H9 (cell line): ENCODE results near the gene APBA2. TPM values are rescaled to one million over a fixed set of nuclear protein-coding genes. Genes with fewer than 3 reads are reported as not detected.

Experiments
- DNase-seq: peaks from one replicate; pipeline ENCODE4 v3.0.0-alpha.2; 2017
- H2AFZ ChIP-seq: one replicate; pipeline ENCODE4 v1.6.1; 2013; ENCODE audit warnings: mild to moderate bottlenecking, low read length, control low read depth, moderate library complexity
- H2AK5ac ChIP-seq: 2 replicates; pipeline ENCODE4 v1.6.1; 2013; ENCODE audit warnings: low read length, control low read depth, mixed read lengths; ENCODE audit not compliant: insufficient read length
- H2BK120ac ChIP-seq: one replicate; pipeline ENCODE4 v1.6.1; 2013; ENCODE audit warnings: low read depth, mild to moderate bottlenecking, low read length, control low read depth, inconsistent platforms; ENCODE audit not compliant: poor library complexity, severe bottlenecking
- H2BK12ac ChIP-seq: 2 replicates; pipeline ENCODE4 v1.6.1; 2013; ENCODE audit warnings: low read length, control low read depth, mixed read lengths, low read depth; ENCODE audit not compliant: insufficient read length
- H2BK15ac ChIP-seq: 2 replicates; pipeline ENCODE4 v1.6.1; 2013; ENCODE audit warnings: low read depth, low read length, control low read depth
- H2BK20ac ChIP-seq: one replicate; pipeline ENCODE4 v1.6.1; 2013; ENCODE audit warnings: low read depth, mild to moderate bottlenecking, low read length, control low read depth, inconsistent platforms; ENCODE audit not compliant: poor library complexity, severe bottlenecking
- H2BK5ac ChIP-seq: 2 replicates; pipeline ENCODE4 v1.6.1; 2013; ENCODE audit warnings: low read length, control low read depth, mixed read lengths; ENCODE audit not compliant: insufficient read length
- H3K14ac ChIP-seq: 2 replicates; pipeline ENCODE4 v1.6.1; 2013; ENCODE audit warnings: low read length, control low read depth; ENCODE audit not compliant: insufficient read depth
- H3K18ac ChIP-seq: 2 replicates; pipeline ENCODE4 v1.6.1; 2013; ENCODE audit warnings: low read depth, mild to moderate bottlenecking, mixed read lengths, low read length, control low read depth; ENCODE audit not compliant: insufficient read length
- H3K23ac ChIP-seq: 2 replicates; pipeline ENCODE4 v1.6.1; 2013; ENCODE audit warnings: low read length, control low read depth, mixed read lengths, low read depth; ENCODE audit not compliant: insufficient read length
- H3K23me2 ChIP-seq: 2 replicates; pipeline ENCODE4 v1.6.1; 2013; ENCODE audit warnings: low read depth, mild to moderate bottlenecking, mixed read lengths, low read length, control low read depth; ENCODE audit not compliant: insufficient read length, poor library complexity, severe bottlenecking
- H3K27ac ChIP-seq: 2 replicates; pipeline ENCODE4 v1.5.1; 2013; ENCODE audit warnings: low read length, control low read depth, mixed read lengths, low read depth; ENCODE audit not compliant: insufficient read length
- H3K27me3 ChIP-seq: 2 replicates; pipeline ENCODE4 v1.6.1; 2013; ENCODE audit warnings: low read length, control low read depth, inconsistent platforms; ENCODE audit not compliant: insufficient read depth
- H3K4ac ChIP-seq: 2 replicates; pipeline ENCODE4 v1.6.1; 2013; ENCODE audit warnings: low read depth, mild to moderate bottlenecking, control low read depth, inconsistent platforms, low read length, moderate library complexity
- H3K4me1 ChIP-seq: 2 replicates; pipeline ENCODE4 v1.6.1; 2013; ENCODE audit warnings: low read length, control low read depth, inconsistent platforms; ENCODE audit not compliant: insufficient read depth
- H3K4me2 ChIP-seq: 2 replicates; pipeline ENCODE4 v1.6.1; 2013; ENCODE audit warnings: low read length, control low read depth, mixed read lengths; ENCODE audit not compliant: insufficient read length, insufficient read depth
- H3K56ac ChIP-seq: 2 replicates; pipeline ENCODE4 v1.6.1; 2013; ENCODE audit warnings: low read depth, mild to moderate bottlenecking, mixed read lengths, low read length, control low read depth; ENCODE audit not compliant: insufficient read length
- H3K79me1 ChIP-seq: 2 replicates; pipeline ENCODE4 v1.6.1; 2013; ENCODE audit warnings: low read depth, mild to moderate bottlenecking, moderate library complexity, low read length, control low read depth, inconsistent platforms; ENCODE audit not compliant: insufficient read depth, poor library complexity, severe bottlenecking
- H3K79me2 ChIP-seq: 2 replicates; pipeline ENCODE4 v1.6.1; 2013; ENCODE audit warnings: low read length, control low read depth, inconsistent platforms; ENCODE audit not compliant: insufficient read depth
- H3K9ac ChIP-seq: 2 replicates; pipeline ENCODE4 v1.6.1; 2013; ENCODE audit warnings: low read length, control low read depth, mixed read lengths; ENCODE audit not compliant: insufficient read length; ENCODE audit errors: extremely low read depth
- H3K9me3 ChIP-seq: one replicate; pipeline ENCODE4 v1.6.1; 2013; ENCODE audit warnings: low read depth, low read length, inconsistent platforms; ENCODE audit not compliant: control insufficient read depth
- H3T11ph ChIP-seq: one replicate; pipeline ENCODE4 v1.6.1; 2013; ENCODE audit warnings: mild to moderate bottlenecking, low read length, control low read depth, inconsistent platforms
- H4K20me1 ChIP-seq: one replicate; pipeline ENCODE4 v1.6.1; 2013; ENCODE audit not compliant: control insufficient read depth, insufficient read length, insufficient read depth
- H4K5ac ChIP-seq: 2 replicates; pipeline ENCODE4 v1.6.1; 2013; ENCODE audit warnings: low read depth, mild to moderate bottlenecking, mixed read lengths, low read length, control low read depth; ENCODE audit not compliant: insufficient read length
- H4K8ac ChIP-seq: replicated peaks from 2 replicates; pipeline ENCODE4 v1.6.1; 2013; ENCODE audit warnings: low read length, control low read depth, mixed read lengths, low read depth; ENCODE audit not compliant: insufficient read length
- H4K91ac ChIP-seq: 2 replicates; pipeline ENCODE4 v1.6.1; 2013; ENCODE audit warnings: low read depth, mild to moderate bottlenecking, moderate library complexity, mixed read lengths, low read length, control low read depth; ENCODE audit not compliant: insufficient read length
- H3K27ac Mint-ChIP-seq, 3 experiments: 2 replicates in 2 of 3; 3 replicates in 1 of 3; pipeline ENCODE4 v1.8.0; 2020 to 2021; ENCODE audit warnings: mixed read lengths in 3 of 3, mild to moderate bottlenecking in 1 of 3, moderate library complexity in 1 of 3
- H3K27me3 Mint-ChIP-seq: 2 replicates; pipeline ENCODE4 v1.8.0; 2021; ENCODE audit warnings: low read depth, mild to moderate bottlenecking, moderate library complexity, mixed read lengths
- H3K36me3 Mint-ChIP-seq, 3 experiments: 2 replicates in 2 of 3; 3 replicates in 1 of 3; pipeline ENCODE4 v1.8.0; 2020 to 2021; ENCODE audit warnings: low read depth in 3 of 3, mixed read lengths in 3 of 3; ENCODE audit not compliant: insufficient read depth in 1 of 3
- H3K4me1 Mint-ChIP-seq, 2 experiments: 2 replicates each; pipeline ENCODE4 v1.8.0; 2020; ENCODE audit warnings: mixed read lengths in 2 of 2
- H3K4me3 Mint-ChIP-seq, 2 experiments: 2 replicates in 1 of 2; 3 replicates in 1 of 2; pipeline ENCODE4 v1.8.0; 2020 to 2021; ENCODE audit warnings: mild to moderate bottlenecking in 2 of 2, mixed read lengths in 2 of 2, moderate library complexity in 1 of 2
- H3K9me3 Mint-ChIP-seq, 2 experiments: 2 replicates in 1 of 2; 3 replicates in 1 of 2; pipeline ENCODE4 v1.8.0; 2020; ENCODE audit warnings: mild to moderate bottlenecking in 2 of 2, mixed read lengths in 2 of 2, moderate library complexity in 1 of 2
- CTCF ChIP-seq: fragments of 200-600 bp; sonication (generic); conservative IDR thresholded peaks from 3 replicates; pipeline ENCODE4 v1.8.0; 2021; ENCODE audit warnings: antibody characterized with exemption, mild to moderate bottlenecking
- WGBS: extraction: QIAGEN DNeasy Blood & Tissue Kit; methylation state at CpG from one replicate; pipeline ENCODE4 v1.1.7; 2013; ENCODE audit warnings: missing lambda C conversion rate, low lambda C conversion rate, mixed read lengths; ENCODE audit not compliant: insufficient read length; ENCODE audit errors: extremely low coverage; 5-methylcytosine and 5-hydroxymethylcytosine counted together
- total RNA-seq: library from RNA; stranded (reverse); gene quantifications from 2 replicates; pipeline ENCODE4 v1.2.1, GENCODE V29; 2021

Gene APBA2
- total RNA-seq, 1 experiment from 2014 or later, result 14.3 TPM

- Histone ChIP-seq H3K9me3 (no peaks in the 10 kb centered on the region), H3K23me2 (no peaks in the 10 kb centered on the region), H4K91ac (no peak overlapping the region), H3K18ac (no peak overlapping the region), H2BK120ac (no peak overlapping the region), H2AFZ (no peak overlapping the region), H2BK15ac (no peak overlapping the region), H3K4me1 (peaks cover 12% of the 10 kb centered on the region), H3K79me1 (no peaks in the 10 kb centered on the region), H3K4me2 (no peak overlapping the region), H3T11ph (no peak overlapping the region), H3K14ac (no peak overlapping the region), H3K23ac (no peak overlapping the region), H2AK5ac (no peak overlapping the region), H3K27ac (no peak overlapping the region), H2BK20ac (no peak overlapping the region), H3K27me3 (no peaks in the 10 kb centered on the region), H2BK12ac (no peak overlapping the region), H3K4ac (no peak overlapping the region), H3K9ac (no peak overlapping the region), H3K56ac (no peak overlapping the region), H3K79me2 (no peaks in the 10 kb centered on the region), H4K20me1 (no peaks in the 10 kb centered on the region), H2BK5ac (no peak overlapping the region), H4K8ac (no peak overlapping the region), H4K5ac (no peak overlapping the region)
- Mint-ChIP-seq H3K36me3 (peaks cover 0 to 10% (median 2%) of the 10 kb centered on the region in 3 experiments; a peak in 4 of 7 replicates), H3K9me3 (peaks cover 0 to 8% of the 10 kb centered on the region in 2 experiments; a peak in 1 of 5 replicates), H3K27me3 (no peaks in the 10 kb centered on the region; the same call in 1 of the 2 replicates), H3K27ac (no peak overlapping the region), H3K4me3 (no peak overlapping the region), H3K4me1 (peaks cover 32 to 55% of the 10 kb centered on the region in 2 experiments)
- no peak for TF ChIP-seq CTCF
- no peak for DNase-seq
- WGBS, result no CpG with 5 or more reads among the region's 9 CpGs
These were observed 152.4 kb downstream of the APBA2 start for GRCh38 chr15:29037997-29038705.
